ENCODE results near the gene ZNF679.

- TF ChIP-seq REST (tag by site-specific recombination; IDR thresholded peaks at IDR 0.05): no peak
- no peak for TF ChIP-seq CTCF (tag by site-specific recombination; IDR thresholded peaks at IDR 0.05)
- TF ChIP-seq ZNF660 (tag by site-specific recombination; IDR thresholded peaks at IDR 0.05): no peak
- no peak for TF ChIP-seq KLF9 (tag by site-specific recombination; IDR thresholded peaks at IDR 0.05; ENCODE audit: low read depth)
- no peak for TF ChIP-seq ZBTB26 (tag by site-specific recombination; optimal IDR thresholded peaks at IDR 0.05)
- TF ChIP-seq ZNF274 (IDR thresholded peaks at IDR 0.05; ENCODE audit: low read length): no peak
- TF ChIP-seq ZNF274 (tag by site-specific recombination; IDR thresholded peaks at IDR 0.05; ENCODE audit: borderline replicate concordance): no peak
- TF ChIP-seq ZNF558 (tag by site-specific recombination; IDR thresholded peaks at IDR 0.05): no peak
Measured at GRCh38 chr7:64300641-64301405, 72.5 kb downstream of the ZNF679 start.
